Measurements from ENCODE around the gene CTIF. TPM values are rescaled to one million over a fixed set of nuclear protein-coding genes. Genes with fewer than 3 reads are reported as not detected.

The CTIF gene
- total RNA-seq, 2 donors from 2014 or later, result 64.9 to 70.6 TPM

DNA sequence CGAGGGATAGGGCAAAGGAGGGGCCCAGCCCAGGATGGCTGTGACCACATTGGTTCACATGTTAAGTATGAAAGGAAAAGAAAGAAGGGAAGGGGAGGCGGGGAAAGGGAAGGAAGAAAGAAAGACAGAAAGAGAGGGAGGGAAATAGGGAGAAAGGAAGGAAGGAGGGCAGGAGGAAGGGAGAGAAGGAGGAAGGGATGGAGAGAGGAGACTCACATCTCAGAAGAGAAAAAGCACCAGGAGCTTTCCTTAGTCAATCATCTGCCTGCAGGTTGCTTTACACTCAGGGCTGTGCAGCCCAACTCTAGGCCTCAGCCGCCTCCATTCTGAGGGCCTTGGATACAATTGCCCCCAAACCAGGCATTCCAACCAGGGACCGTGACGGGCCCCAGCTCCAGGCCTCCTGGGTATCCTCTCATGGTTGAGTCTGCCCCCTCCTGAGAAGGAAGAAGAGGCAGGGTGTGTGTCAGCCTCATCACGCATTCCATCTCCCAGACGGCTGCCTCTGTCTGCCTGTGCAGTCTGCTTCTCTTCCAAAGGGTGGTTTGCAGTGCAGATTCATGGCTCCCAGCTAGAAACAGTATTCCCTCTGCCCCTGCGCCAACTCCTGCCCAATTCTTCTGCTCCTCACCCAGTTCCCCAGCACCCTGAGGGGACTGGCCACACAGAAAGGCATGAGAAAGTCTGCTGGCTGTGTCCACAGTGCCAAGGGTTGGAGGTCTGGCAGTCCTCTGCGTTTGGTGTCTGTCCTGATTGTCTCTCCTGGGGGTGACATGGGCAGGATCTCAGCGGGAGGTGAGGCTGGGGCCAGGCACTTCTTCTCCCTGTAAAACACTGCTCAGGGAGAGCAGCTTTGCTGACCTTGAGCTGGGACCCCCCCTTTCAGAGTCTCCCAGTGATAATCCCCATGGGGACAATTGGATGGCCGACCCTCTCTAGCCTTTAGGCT, 248.6 kb downstream of the CTIF start:
- peak in 1 of 2 donors; percentile 4 for ATAC-seq
- intact Hi-C loops (cut with DNase I), result no loop called here
- DNase-seq, result peak; percentile 19

DNA sequence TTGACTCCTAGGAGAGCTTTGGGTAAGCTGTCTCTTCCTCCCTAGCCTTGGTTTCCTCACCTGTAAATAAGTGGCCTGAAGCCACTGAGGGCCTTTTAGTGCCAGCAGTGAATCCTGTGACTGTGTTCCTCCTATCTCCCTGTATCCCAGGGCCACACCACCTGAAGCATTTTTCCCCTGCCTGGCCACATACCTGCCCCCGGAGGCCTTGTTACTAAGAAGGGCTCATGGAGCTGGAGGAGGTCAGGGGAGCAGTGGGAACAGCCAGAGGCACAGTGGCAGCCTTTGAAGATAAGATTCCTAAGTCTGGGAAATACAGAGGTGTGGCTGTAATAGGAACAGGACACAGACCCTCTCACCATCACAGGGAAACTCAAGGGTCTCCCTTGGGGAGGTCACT, 249.5 kb downstream of the CTIF start:
- intact Hi-C loops (cut with DNase I), result no loop called here
- no peak for ATAC-seq

GRCh38 chr18:48789259-48789812, 250.5 kb downstream of the CTIF start:
- no peak for ATAC-seq
- intact Hi-C loops (cut with DNase I), result no loop called here
- DNase-seq, result no peak

More for the DNA sequence above, 249.5 kb downstream of the CTIF start:
- DNase-seq, result peak; percentile 10

GRCh38 chr18:48790226-48790863, 251.5 kb downstream of the CTIF start:
- intact Hi-C loops (cut with DNase I), result loop anchor here in 1 of 2 donors (1.0 kb wide), 1 partner anchor 110 kb away; no protein-coding TSS in a partner anchor
- ATAC-seq (peak; percentile 85 to 86), DNase-seq (peak; percentile 96)

DNA sequence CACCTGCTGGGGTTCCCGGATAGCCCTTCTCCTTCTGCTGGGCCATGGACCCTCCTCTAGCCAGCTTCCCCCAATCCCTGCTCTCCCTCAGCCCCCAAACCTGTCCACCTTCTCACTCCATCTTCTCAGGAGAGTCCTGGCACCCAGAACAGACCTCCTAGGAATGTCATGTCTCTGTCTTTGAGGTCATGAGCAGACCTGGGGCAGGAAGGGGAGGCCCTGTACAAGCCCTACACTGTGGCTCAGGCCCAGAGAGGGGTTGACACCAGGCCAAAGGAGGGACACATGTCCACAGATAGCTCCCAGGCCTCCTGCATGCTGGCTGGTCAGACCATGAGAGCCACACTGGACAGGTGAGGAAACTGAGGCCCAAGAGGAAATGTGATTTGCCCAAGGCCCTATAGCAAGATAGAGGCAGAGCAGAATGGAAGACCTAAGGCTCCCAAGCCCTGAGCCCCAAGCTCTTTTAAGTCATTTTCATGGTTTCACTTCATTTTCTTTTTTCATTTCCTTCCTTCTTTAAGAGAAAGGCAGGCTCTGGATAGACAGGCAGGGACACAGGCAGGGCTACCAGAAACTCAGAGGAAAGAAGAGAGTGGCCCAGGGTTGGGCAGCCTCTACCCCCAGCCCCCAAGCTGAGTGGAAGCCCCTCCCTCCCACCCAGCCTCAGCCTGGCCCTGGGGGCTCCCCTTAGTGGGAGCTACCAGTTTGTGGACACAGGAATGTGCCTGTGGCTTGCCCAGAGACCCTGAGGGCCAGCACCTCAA, 252.2 kb downstream of the CTIF start:
- intact Hi-C loops (cut with DNase I), result loop anchor here in 1 of 2 donors (1.0 kb wide), 1 partner anchor 111 kb away; no protein-coding TSS in a partner anchor
- ATAC-seq (peak in 1 of 2 donors; percentile 35), DNase-seq (peak; percentile 53)

DNA sequence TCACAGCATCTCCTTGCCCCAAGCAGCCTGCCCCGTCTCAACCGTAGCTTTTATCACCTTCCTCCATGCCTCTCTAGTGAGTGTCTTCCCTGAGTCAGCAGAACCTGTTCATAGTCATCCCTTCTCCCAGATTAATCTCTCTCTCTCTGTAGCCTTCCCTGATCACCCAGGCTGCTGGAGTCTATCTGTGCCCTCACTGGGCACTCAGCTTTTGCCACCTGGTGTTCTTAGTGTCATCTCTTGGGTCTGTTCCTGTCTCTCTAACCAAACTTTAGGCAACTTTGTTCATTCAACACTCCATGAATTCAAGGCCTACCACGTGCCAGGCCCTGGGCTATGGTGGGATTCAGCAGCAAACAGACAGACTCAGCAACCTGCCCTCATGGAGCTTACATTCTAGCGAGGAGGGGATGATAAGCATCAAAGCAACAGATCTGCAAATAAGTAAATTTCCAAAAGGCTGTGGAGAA, 252.8 kb downstream of the CTIF start:
- DNase-seq (peak; percentile 7), ATAC-seq (peak in 1 of 2 donors; percentile 3)
- intact Hi-C loops (cut with DNase I), result no loop called here

DNA sequence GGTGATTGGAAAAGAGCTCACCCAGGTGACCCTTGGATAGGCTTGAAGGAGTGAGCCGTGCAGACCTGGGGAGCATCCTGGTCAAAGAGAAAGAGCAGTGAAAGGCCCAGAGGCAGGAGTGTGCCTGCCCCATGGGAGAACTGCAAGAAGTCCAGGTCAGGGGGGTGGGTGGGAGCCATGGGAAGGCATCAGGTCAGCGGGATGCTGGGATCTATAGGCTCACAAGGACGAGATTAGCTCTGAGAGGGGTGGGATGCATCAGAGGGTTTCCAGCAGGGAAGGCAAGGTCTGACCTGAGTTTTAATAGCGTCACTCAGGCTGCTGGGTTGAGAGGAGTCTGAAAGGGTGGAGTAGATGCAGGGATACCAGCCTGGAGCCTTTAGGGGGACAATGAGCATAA, 253.3 kb downstream of the CTIF start:
- intact Hi-C loops (cut with DNase I), result no loop called here
- no peak for ATAC-seq
- DNase-seq, result peak; percentile 2

DNA sequence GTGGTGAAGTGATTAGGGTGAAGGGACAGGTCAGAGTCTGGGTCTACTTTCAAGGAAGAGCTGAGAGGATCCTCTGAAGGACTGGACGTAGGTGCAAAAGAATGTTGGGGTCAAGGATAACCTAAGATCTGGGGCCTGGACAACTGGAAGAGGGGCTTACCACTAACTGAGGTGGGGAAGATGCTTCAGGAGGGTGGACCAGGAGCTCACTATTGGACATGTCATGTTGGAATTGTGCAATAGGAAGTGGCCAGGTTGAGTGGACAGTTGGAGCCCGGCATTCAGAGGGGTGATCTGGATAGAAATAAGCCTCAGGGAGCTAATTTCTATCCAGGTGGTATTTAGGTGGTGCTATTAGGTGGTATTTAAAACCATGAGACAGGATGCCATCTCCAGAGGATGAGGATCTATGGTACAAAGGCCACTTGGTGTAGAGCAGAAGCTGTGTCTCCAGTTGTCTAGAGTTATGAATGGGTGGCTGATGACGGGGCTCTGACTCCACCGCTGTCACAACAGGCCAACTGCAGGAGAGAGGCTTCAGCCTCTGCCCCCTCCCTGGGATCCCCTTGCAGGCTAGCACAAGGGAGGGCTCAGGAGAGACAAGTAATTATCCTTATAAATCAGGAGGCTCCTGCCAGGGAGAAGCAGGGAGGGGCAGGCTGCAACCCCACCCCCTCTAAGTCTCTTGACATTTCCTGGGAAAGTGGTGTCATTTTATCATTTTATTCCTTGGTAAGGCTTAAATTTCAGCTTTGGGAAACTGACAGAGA, 254.0 kb downstream of the CTIF start:
- DNase-seq (peak; percentile 16), ATAC-seq (no peak)
- intact Hi-C loops (cut with DNase I), result no loop called here

GRCh38 chr18:48794251-48794970, 255.6 kb downstream of the CTIF start:
- ATAC-seq (no peak), DNase-seq (peak; percentile 5)
- intact Hi-C loops (cut with DNase I), result no loop called here

DNA sequence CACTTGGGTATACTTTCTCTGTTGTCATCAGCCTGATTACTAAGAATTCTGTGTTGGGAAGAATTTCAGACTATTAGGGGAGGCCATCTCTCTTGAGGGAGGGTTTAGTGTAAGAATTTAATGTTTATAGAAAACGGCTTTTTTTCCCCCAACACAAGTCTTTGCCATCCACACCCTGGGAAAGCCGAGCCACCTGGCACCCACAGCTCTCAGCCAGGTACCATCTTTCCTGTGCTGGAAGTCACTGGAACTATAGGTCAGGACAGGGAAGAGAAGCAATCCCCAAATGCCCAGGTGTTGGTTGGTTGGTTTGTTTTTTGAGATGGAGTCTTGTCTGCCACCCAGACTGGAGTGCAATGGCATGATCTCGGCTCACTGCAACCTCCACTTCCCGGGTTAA, 256.9 kb downstream of the CTIF start:
- DNase-seq (no peak), ATAC-seq (no peak)
- intact Hi-C loops (cut with DNase I), result no loop called here

DNA sequence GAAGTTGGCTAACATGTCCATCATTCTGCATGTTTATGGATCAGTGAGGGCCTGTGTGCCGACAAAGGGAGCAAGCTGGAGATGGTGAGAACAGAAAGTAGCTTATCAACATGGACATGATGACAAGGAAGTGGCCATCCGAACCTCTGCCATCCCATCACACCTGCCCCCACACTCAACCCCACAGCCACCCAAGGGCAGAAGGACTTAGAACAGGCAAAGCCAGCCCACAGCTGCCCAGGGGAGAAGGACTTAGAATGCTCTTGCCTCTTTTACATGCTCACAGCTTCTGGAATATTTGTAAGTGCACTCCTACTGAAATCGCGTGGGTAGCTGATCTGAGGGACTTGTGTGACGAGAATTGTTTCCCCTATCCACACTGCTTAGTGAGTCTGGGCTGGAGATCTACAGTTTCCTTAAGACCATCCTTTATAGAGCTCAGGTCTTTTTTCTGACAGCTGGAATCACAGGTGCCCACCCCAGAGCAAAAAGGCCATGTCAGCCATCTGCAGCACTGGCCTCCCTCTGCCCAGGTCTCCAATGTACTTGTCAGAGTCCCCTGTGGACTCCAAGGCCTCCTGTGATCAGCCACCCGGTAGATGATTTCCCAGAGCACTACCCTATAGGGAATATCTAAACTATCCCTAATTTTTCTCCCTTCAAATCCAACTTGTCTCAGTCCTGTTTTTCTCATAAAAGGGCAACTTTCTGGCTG, 257.8 kb downstream of the CTIF start:
- DNase-seq (peak; percentile 19), ATAC-seq (no peak)
- intact Hi-C loops (cut with DNase I), result no loop called here

GRCh38 chr18:48797841-48798255, 259.0 kb downstream of the CTIF start:
- intact Hi-C loops (cut with DNase I), result no loop called here
- peak; percentile 78 to 88 for ATAC-seq

DNA sequence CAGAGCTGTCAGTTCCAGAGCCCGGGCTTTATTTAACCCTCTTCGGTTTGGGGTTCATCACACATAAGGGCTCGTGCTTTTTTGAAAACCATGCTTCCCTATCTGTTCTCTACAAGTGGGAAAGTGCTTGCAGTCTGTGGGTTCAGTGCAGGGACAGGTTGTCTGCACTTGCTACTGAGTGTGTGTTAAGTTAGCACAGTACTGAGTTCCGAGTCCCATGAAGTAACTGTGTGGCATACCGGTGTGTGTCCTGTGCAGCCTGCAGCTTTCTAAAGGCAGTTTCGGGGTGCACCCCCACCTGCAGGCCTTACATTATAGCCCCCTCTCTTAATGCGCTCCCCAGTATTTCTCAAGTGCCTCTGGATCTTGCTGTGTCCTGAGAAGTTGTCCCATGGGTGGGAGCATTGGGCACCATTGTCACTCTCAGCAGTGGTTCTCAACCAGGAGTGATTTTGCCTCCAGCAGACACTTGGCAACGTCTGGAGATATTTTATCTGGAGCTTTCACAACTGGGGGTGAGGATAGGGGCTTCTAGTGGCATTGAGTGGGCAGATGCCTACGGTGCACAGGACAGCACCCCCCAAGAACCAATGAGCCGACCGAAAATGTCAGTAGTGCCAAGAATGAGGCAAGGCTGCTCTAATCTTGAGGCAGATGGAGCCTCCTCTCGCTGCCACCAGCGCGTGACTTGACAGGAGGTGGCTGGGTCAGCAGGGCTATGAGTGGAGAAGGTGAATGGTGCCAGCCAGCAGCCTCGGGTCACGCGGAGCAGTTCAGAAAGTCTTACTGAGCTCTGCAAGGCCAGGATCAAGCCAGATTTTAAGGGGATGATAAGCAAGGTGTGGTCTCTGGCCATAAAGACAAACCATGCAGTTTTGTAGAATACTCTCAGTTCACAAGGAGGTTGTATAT, 259.8 kb downstream of the CTIF start:
- ATAC-seq, result peak; percentile 43 to 58
- intact Hi-C loops (cut with DNase I), result no loop called here
- DNase-seq, result peak; percentile 63

More at GRCh38 chr18:48797841-48798255, 259.0 kb downstream of the CTIF start:
- peak; percentile 70 for DNase-seq

GRCh38 chr18:48799724-48800315, 261.0 kb downstream of the CTIF start:
- ATAC-seq, result no peak
- intact Hi-C loops (cut with DNase I), result no loop called here
- no peak for DNase-seq

DNA sequence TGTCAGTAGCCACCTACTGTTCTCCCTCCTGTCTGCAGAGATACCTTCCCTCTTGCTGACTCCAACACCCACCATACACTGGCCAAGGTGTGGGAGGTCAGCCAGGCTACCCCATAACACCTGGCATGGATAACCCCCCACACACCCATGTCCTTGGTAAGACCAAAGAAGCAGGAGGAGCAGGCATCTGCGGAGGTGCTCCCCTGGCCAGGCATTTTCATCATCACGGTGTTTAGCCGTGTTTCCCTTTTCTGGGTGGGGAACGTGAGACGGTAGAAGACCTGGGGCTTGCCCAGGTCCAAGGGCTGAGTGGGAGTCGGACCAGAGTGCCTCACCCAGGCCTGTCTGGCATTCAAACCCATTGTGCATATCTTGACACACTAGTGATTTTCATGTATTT, 261.6 kb downstream of the CTIF start:
- ATAC-seq (no peak), DNase-seq (peak; percentile 10)
- intact Hi-C loops (cut with DNase I), result no loop called here
